Astrocyte (in vitro differentiated cells and primary cell): ENCODE measurements around the gene DMC1. TPM values are rescaled to one million over a fixed set of nuclear protein-coding genes. Genes with fewer than 3 reads are reported as not detected.

Experiments
- DNase-seq: peaks from one replicate; pipeline ENCODE4 v3.0.0-alpha.2; 2010; ENCODE audit warnings: low read depth
- FAIRE-seq: peaks from 2 replicates; lab custom pipeline; 2011; peaks lifted over from hg19 to GRCh38; lab: Jason Lieb, UNC
- H2AFZ ChIP-seq: 2 replicates; pipeline ENCODE4 v1.6.0; 2012; ENCODE audit warnings: low read depth, low read length, inconsistent platforms
- H3K27ac ChIP-seq: 2 replicates; pipeline ENCODE4 v1.5.1; 2011; ENCODE audit warnings: low read depth, low read length, inconsistent platforms
- H3K27me3 ChIP-seq: 2 replicates; pipeline ENCODE4 v1.6.0; 2011; ENCODE audit warnings: low read length, inconsistent platforms; ENCODE audit not compliant: insufficient read depth
- H3K36me3 ChIP-seq: 2 replicates; pipeline ENCODE4 v1.5.1; 2011; ENCODE audit warnings: low read length, inconsistent platforms; ENCODE audit not compliant: insufficient read depth
- H3K4me1 ChIP-seq: 2 replicates; pipeline ENCODE4 v1.5.1; 2011; ENCODE audit warnings: low read length, inconsistent platforms; ENCODE audit not compliant: insufficient read depth
- H3K4me2 ChIP-seq: 2 replicates; pipeline ENCODE4 v1.6.0; 2012; ENCODE audit warnings: low read length, inconsistent platforms
- H3K4me3 ChIP-seq: 2 replicates; pipeline ENCODE4 v1.5.1; 2011; ENCODE audit warnings: low read depth, mild to moderate bottlenecking, low read length, inconsistent platforms; ENCODE audit not compliant: insufficient read depth
- H3K79me2 ChIP-seq: 2 replicates; pipeline ENCODE4 v1.6.0; 2012; ENCODE audit warnings: mild to moderate bottlenecking, low read length, inconsistent platforms; ENCODE audit not compliant: insufficient read depth
- H3K9ac ChIP-seq: 2 replicates; pipeline ENCODE4 v1.6.0; 2012; ENCODE audit warnings: mild to moderate bottlenecking, low read length, inconsistent platforms
- H3K9me3 ChIP-seq: 2 replicates; pipeline ENCODE4 v1.5.1; 2012; ENCODE audit warnings: low read depth, mild to moderate bottlenecking, low read length, inconsistent platforms; ENCODE audit not compliant: insufficient read depth
- H4K20me1 ChIP-seq: 2 replicates; pipeline ENCODE4 v1.6.0; 2012; ENCODE audit warnings: low read length, inconsistent platforms; ENCODE audit not compliant: insufficient read depth
- H3K27ac Mint-ChIP-seq: one replicate; pipeline ENCODE4 v1.8.0; 2021; ENCODE audit warnings: mild to moderate bottlenecking, mixed read lengths; ENCODE audit not compliant: unreplicated experiment
- H3K27me3 Mint-ChIP-seq: one replicate; pipeline ENCODE4 v1.8.0; 2021; ENCODE audit warnings: low read depth, mixed read lengths; ENCODE audit not compliant: unreplicated experiment
- H3K36me3 Mint-ChIP-seq: one replicate; pipeline ENCODE4 v1.8.0; 2021; ENCODE audit warnings: low read depth, mixed read lengths; ENCODE audit not compliant: unreplicated experiment
- H3K4me1 Mint-ChIP-seq: one replicate; pipeline ENCODE4 v1.8.0; 2021; ENCODE audit warnings: low read depth, mixed read lengths; ENCODE audit not compliant: unreplicated experiment
- H3K4me3 Mint-ChIP-seq: one replicate; pipeline ENCODE4 v1.8.0; 2021; ENCODE audit warnings: mild to moderate bottlenecking, moderate library complexity, mixed read lengths; ENCODE audit not compliant: unreplicated experiment
- H3K9me3 Mint-ChIP-seq: one replicate; pipeline ENCODE4 v1.8.0; 2021; ENCODE audit warnings: mild to moderate bottlenecking, mixed read lengths; ENCODE audit not compliant: unreplicated experiment
- EZH2 ChIP-seq: IDR thresholded peaks from 2 replicates; pipeline ENCODE4 v1.6.1; 2012; ENCODE audit warnings: mild to moderate bottlenecking, low read length, inconsistent platforms; ENCODE audit not compliant: insufficient read depth
- total RNA-seq: library from RNA; stranded (reverse); gene quantifications from 2 replicates; pipeline ENCODE4 v1.2.1, GENCODE V29; 2021
- TF ChIP-seq, protein P1 (sequence below): IDR thresholded peaks from 2 replicates; pipeline ENCODE4 v1.5.1; 2011; ENCODE audit warnings: low read depth, mild to moderate bottlenecking, inconsistent platforms, low read length, moderate library complexity; ENCODE audit not compliant: insufficient read depth

Gene DMC1
- total RNA-seq, 1 donor from 2014 or later, result 0.11 TPM

DNA sequence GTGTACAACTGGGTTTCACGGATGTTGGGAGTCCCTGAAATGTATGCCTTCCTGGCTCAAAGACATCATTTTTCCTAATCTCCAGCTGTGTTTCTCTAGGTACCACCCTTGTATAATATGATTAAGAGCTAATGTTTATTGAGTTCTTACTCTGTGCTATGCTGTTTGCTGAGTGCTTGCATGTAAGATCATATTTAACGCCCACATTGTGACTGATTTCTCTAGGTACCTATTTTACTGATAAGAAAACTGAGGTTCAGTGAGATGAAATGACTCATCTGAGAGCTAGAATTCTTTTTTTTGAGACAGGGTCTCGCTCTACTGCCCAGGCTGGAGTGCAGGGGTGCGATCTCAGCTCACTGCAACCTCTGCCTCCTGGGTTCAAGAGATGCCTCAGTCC lies 43.6 kb upstream of the DMC1 start:
- peaks cover 4% of the 10 kb centered on the region for H3K27me3 Mint-ChIP-seq
- DNase-seq (no peak), FAIRE-seq (no peak)
- no peak overlapping the region for H3K27ac Mint-ChIP-seq
- H3K4me3 ChIP-seq, result no peak overlapping the region
- H3K9me3 Mint-ChIP-seq, result peaks cover 8% of the 10 kb centered on the region
- no peak overlapping the region for H2AFZ ChIP-seq
- H3K79me2 ChIP-seq, result no peaks in the 10 kb centered on the region
- H3K36me3 Mint-ChIP-seq, result peaks cover 32% of the 10 kb centered on the region
- H3K4me1 Mint-ChIP-seq, result peaks cover 9% of the 10 kb centered on the region
- H3K9ac ChIP-seq, result no peak overlapping the region
- H3K4me1 ChIP-seq, result no peaks in the 10 kb centered on the region
- TF ChIP-seq, protein P1, sequence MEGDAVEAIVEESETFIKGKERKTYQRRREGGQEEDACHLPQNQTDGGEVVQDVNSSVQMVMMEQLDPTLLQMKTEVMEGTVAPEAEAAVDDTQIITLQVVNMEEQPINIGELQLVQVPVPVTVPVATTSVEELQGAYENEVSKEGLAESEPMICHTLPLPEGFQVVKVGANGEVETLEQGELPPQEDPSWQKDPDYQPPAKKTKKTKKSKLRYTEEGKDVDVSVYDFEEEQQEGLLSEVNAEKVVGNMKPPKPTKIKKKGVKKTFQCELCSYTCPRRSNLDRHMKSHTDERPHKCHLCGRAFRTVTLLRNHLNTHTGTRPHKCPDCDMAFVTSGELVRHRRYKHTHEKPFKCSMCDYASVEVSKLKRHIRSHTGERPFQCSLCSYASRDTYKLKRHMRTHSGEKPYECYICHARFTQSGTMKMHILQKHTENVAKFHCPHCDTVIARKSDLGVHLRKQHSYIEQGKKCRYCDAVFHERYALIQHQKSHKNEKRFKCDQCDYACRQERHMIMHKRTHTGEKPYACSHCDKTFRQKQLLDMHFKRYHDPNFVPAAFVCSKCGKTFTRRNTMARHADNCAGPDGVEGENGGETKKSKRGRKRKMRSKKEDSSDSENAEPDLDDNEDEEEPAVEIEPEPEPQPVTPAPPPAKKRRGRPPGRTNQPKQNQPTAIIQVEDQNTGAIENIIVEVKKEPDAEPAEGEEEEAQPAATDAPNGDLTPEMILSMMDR, result no peak
- TF ChIP-seq EZH2, result no peak
- no peaks in the 10 kb centered on the region for H3K9me3 ChIP-seq
- no peak overlapping the region for H3K4me2 ChIP-seq
- no peaks in the 10 kb centered on the region for H4K20me1 ChIP-seq
- H3K27me3 ChIP-seq, result no peaks in the 10 kb centered on the region
- H3K4me3 Mint-ChIP-seq, result no peak overlapping the region
- H3K36me3 ChIP-seq, result no peaks in the 10 kb centered on the region
- H3K27ac ChIP-seq, result no peak overlapping the region

DNA sequence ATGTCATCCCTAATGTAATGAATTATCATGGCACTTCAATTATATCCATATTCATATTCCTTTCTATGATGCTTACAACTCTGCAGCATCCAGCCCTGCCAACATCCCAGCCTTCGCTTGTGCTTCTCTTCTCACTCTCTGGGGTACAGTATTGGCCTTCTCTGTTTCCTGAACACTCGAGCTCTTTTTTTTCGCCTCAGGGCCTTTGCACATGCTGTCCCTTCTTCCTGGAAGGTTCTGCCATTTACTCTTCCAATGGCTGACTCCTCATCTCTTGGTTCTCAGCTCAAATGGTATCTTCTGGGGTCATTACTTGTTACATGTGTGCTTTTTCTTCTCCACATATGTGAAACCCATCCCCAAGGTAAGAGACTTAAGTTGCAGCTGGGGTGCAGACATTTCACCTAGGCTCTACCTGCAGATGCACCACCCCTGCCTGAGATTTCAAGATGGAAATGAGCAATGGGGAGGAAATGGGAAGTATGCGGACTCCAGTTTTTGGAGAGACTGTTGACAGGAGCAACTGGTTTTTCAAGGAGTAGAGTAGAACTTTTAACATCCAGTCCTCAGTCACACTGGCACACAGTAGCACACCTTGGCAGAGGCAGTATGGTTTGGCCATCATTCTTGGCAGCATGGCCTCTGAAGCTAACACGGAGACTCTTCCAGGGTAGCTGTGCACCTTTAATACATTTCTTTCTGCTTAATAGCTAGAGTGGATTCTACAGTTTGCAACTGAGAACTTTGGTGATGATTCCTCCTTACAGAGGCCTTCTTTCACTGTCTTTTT lies 42.4 kb upstream of the DMC1 start:
- Mint-ChIP-seq H3K4me3 (no peak overlapping the region), H3K9me3 (peaks cover 3% of the 10 kb centered on the region), H3K27me3 (peaks cover 4% of the 10 kb centered on the region), H3K36me3 (peaks cover 21% of the 10 kb centered on the region), H3K27ac (no peak overlapping the region), H3K4me1 (peaks cover 9% of the 10 kb centered on the region)
- no peak overlapping the region for H3K27ac ChIP-seq
- no peak overlapping the region for H3K4me2 ChIP-seq
- DNase-seq, result no peak
- no peak overlapping the region for H2AFZ ChIP-seq
- H3K4me3 ChIP-seq, result no peak overlapping the region
- no peaks in the 10 kb centered on the region for H4K20me1 ChIP-seq
- no peaks in the 10 kb centered on the region for H3K27me3 ChIP-seq
- no peaks in the 10 kb centered on the region for H3K9me3 ChIP-seq
- no peaks in the 10 kb centered on the region for H3K4me1 ChIP-seq
- no peak overlapping the region for H3K9ac ChIP-seq
- H3K36me3 ChIP-seq, result no peaks in the 10 kb centered on the region
- TF ChIP-seq EZH2, result no peak
- TF ChIP-seq, protein P1, result no peak
- no peaks in the 10 kb centered on the region for H3K79me2 ChIP-seq
- FAIRE-seq, result no peak

DNA sequence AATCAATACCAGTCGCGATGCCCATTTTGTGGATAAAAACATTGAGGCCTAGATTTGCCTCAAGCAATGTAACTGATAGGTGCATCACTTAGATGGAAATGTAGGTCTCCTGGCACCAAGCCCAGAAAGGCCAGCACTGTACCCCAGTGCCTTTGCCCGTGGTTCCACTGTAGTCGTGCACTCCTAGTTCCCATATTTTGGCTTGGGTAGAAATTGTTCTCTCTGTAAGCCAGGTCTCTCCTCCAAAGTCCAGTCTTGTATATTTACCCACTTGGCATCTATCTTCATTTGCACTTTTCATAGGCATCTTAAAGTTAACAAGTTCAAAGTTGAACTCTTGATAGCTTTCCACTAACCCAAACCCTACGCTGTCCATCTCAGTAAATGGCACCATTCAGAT lies 41.6 kb upstream of the DMC1 start:
- Mint-ChIP-seq H3K4me3 (no peak overlapping the region), H3K36me3 (peaks cover 15% of the 10 kb centered on the region), H3K27ac (no peak overlapping the region), H3K4me1 (peaks cover 11% of the 10 kb centered on the region), H3K27me3 (peaks cover 4% of the 10 kb centered on the region), H3K9me3 (peaks cover 3% of the 10 kb centered on the region)
- no peaks in the 10 kb centered on the region for H4K20me1 ChIP-seq
- no peak overlapping the region for H3K27ac ChIP-seq
- H3K9ac ChIP-seq, result no peak overlapping the region
- no peak overlapping the region for H3K4me2 ChIP-seq
- H2AFZ ChIP-seq, result no peak overlapping the region
- H3K36me3 ChIP-seq, result no peaks in the 10 kb centered on the region
- H3K4me3 ChIP-seq, result no peak overlapping the region
- no peaks in the 10 kb centered on the region for H3K9me3 ChIP-seq
- no peak for DNase-seq
- H3K27me3 ChIP-seq, result no peaks in the 10 kb centered on the region
- no peaks in the 10 kb centered on the region for H3K4me1 ChIP-seq
- no peaks in the 10 kb centered on the region for H3K79me2 ChIP-seq
- FAIRE-seq, result no peak
- TF ChIP-seq EZH2, result no peak
- TF ChIP-seq, protein P1, result no peak
